Hepatocyte (in vitro differentiated cells): ENCODE measurements around the gene ZNF207. TPM values are rescaled to one million over a fixed set of nuclear protein-coding genes. Genes with fewer than 3 reads are reported as not detected.
A peak's percentile ranks its signal among the peaks of the same experiment; 100 is the strongest.

Experiments used
- DNase-seq: peaks from one replicate; pipeline ENCODE4 v3.0.0-alpha.2; 2016; ENCODE audit warnings: low spot score
- H2AFZ ChIP-seq: fragments of 200-600 bp; sonication (generic); 2 replicates; pipeline ENCODE4 v1.6.0; 2016; ENCODE audit warnings: antibody characterized with exemption, mild to moderate bottlenecking
- H3K27ac ChIP-seq: fragments of 200-600 bp; sonication (generic); 2 replicates; pipeline ENCODE4 v1.5.1; 2016; ENCODE audit warnings: mild to moderate bottlenecking
- H3K27me3 ChIP-seq: fragments of 200-600 bp; sonication (generic); 2 replicates; pipeline ENCODE4 v1.6.1; 2016
- H3K36me3 ChIP-seq: fragments of 200-600 bp; sonication (generic); replicated peaks from 2 replicates; pipeline ENCODE4 v1.5.1; 2016; ENCODE audit warnings: low read depth; ENCODE audit not compliant: insufficient read depth
- H3K4me1 ChIP-seq: fragments of 200-600 bp; sonication (generic); 2 replicates; pipeline ENCODE4 v1.5.1; 2016; ENCODE audit warnings: mild to moderate bottlenecking, moderate library complexity; ENCODE audit not compliant: insufficient read depth
- H3K4me2 ChIP-seq: fragments of 200-600 bp; sonication (generic); 2 replicates; pipeline ENCODE4 v1.6.0; 2016
- H3K4me3 ChIP-seq: fragments of 200-600 bp; sonication (generic); 2 replicates; pipeline ENCODE4 v1.5.1; 2016; ENCODE audit warnings: mild to moderate bottlenecking
- H3K79me2 ChIP-seq: fragments of 200-600 bp; sonication (generic); 2 replicates; pipeline ENCODE4 v1.6.0; 2017; ENCODE audit warnings: mild to moderate bottlenecking
- H3K9me2 ChIP-seq: fragments of 200-600 bp; sonication (generic); replicated peaks from 2 replicates; pipeline ENCODE4 v1.6.0; 2017; ENCODE audit warnings: mild to moderate bottlenecking; ENCODE audit not compliant: insufficient read depth
- H3K9me3 ChIP-seq: fragments of 200-600 bp; sonication (generic); 2 replicates; pipeline ENCODE4 v1.5.1; 2016; ENCODE audit warnings: low read depth, mild to moderate bottlenecking
- H4K20me1 ChIP-seq: fragments of 200-600 bp; sonication (generic); 2 replicates; pipeline ENCODE4 v1.6.0; 2016; ENCODE audit warnings: mild to moderate bottlenecking; ENCODE audit not compliant: insufficient read depth, poor library complexity, severe bottlenecking
- CTCF ChIP-seq: fragments of 200-600 bp; sonication (generic); IDR thresholded peaks from 2 replicates; pipeline ENCODE4 v1.5.1; 2016; ENCODE audit warnings: antibody characterized with exemption, mild to moderate bottlenecking; ENCODE audit not compliant: poor library complexity
- EZH2 ChIP-seq: fragments of 200-600 bp; sonication (generic); IDR thresholded peaks from 2 replicates; pipeline ENCODE4 v1.6.1; 2016; ENCODE audit warnings: antibody characterized with exemption, mild to moderate bottlenecking, borderline replicate concordance
- EZH2phosphoT487 ChIP-seq: fragments of 200-600 bp; sonication (generic); IDR thresholded peaks from one replicate; pipeline ENCODE4 v1.6.1; 2018; ENCODE audit warnings: antibody characterized with exemption, mild to moderate bottlenecking, low read depth, moderate library complexity; ENCODE audit not compliant: unreplicated experiment, severe bottlenecking
- WGBS: methylation state at CpG from one replicate; pipeline ENCODE4 v1.1.6; 2016; ENCODE audit warnings: low lambda C conversion rate; ENCODE audit errors: missing lambda C conversion rate; 5-methylcytosine and 5-hydroxymethylcytosine counted together
- polyA plus RNA-seq: library from polyadenylated mRNA; unstranded; fragments of >200 nt; fragmentation: Nextera tagmentation; extraction: Ambion mirVana; gene quantifications from 2 replicates; pipeline ENCODE4 v1.2.1, GENCODE V29; 2016
- total RNA-seq: library from RNA; depleted of rRNA; stranded (reverse); fragments of >200 nt; gene quantifications from 2 replicates; pipeline ENCODE4 v1.2.3, GENCODE V29; 2014

Gene ZNF207
- total and polyA plus RNA-seq, 2 experiments from 2014 or later = 137 to 138 TPM

- Histone ChIP-seq H2AFZ (no peak overlapping the region), H3K27ac (no peak overlapping the region), H3K9me2 (no peaks in the 10 kb centered on the region), H3K79me2 (peaks cover 21% of the 10 kb centered on the region), H3K4me1 (peaks cover 9% of the 10 kb centered on the region), H3K4me2 (no peak overlapping the region), H3K9me3 (no peaks in the 10 kb centered on the region), H4K20me1 (peaks cover 4% of the 10 kb centered on the region), H3K36me3 (no peaks in the 10 kb centered on the region), H3K27me3 (no peaks in the 10 kb centered on the region), H3K4me3 (no peak overlapping the region)
- TF ChIP-seq EZH2 (no peak), CTCF (no peak), EZH2phosphoT487 (no peak)
- no peak for DNase-seq
- WGBS = 85% methylated on average over 11 of the region's 11 CpGs
Measured at GRCh38 chr17:32345951-32346600, 3.9 kb upstream of the ZNF207 start.

GRCh38 chr17:32348483-32348800, 1.5 kb upstream of the ZNF207 start:
- no peak for DNase-seq
- no peak overlapping the region for H3K27ac ChIP-seq

DNA sequence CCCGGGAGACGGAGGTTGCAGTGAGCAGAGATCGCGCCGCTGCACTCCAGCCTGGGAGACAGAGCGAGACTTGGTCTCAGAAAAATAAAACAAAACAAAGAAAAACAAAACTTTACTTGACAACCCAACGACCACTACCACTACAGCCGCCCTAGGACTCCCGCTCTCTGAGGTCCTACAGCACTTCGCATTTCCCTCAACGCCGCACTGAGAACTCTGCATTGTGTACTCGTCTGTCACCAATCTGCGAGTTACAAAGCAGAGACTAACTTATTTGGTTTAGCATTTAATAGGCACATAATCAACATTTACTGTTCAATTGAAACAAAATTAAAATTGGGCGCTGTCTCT, 479 bp upstream of the ZNF207 start:
- no peaks in the 10 kb centered on the region for H3K9me3 ChIP-seq
- TF ChIP-seq EZH2phosphoT487 (no peak), EZH2 (no peak), CTCF (no peak)
- WGBS = 29% methylated on average over 15 of the region's 15 CpGs
- H3K79me2 ChIP-seq = peaks cover 52% of the 10 kb centered on the region
- peak overlapping the region; percentile 90 for H2AFZ ChIP-seq
- peak overlapping the region; percentile 77 for H3K4me2 ChIP-seq
- no peaks in the 10 kb centered on the region for H3K27me3 ChIP-seq
- peaks cover 37% of the 10 kb centered on the region for H4K20me1 ChIP-seq
- no peaks in the 10 kb centered on the region for H3K9me2 ChIP-seq
- peaks cover 17% of the 10 kb centered on the region for H3K4me1 ChIP-seq
- H3K27ac ChIP-seq = peak overlapping the region; percentile 99
- DNase-seq = peak; percentile 33
- H3K36me3 ChIP-seq = peaks cover 5% of the 10 kb centered on the region
- peak overlapping the region; percentile 69 for H3K4me3 ChIP-seq

More at GRCh38 chr17:32348483-32348800, 1.5 kb upstream of the ZNF207 start:
- no peak overlapping the region for H2AFZ ChIP-seq
- no peaks in the 10 kb centered on the region for H3K9me3 ChIP-seq
- H3K4me3 ChIP-seq = no peak overlapping the region
- peak overlapping the region; percentile 34 for H3K4me2 ChIP-seq
- WGBS = 88% methylated on average over 2 of the region's 2 CpGs
- TF ChIP-seq EZH2phosphoT487 (no peak), CTCF (no peak), EZH2 (no peak)
- H4K20me1 ChIP-seq = peaks cover 27% of the 10 kb centered on the region
- H3K27me3 ChIP-seq = no peaks in the 10 kb centered on the region
- H3K9me2 ChIP-seq = no peaks in the 10 kb centered on the region
- H3K4me1 ChIP-seq = peaks cover 16% of the 10 kb centered on the region
- H3K79me2 ChIP-seq = peaks cover 41% of the 10 kb centered on the region
- H3K36me3 ChIP-seq = peaks cover 5% of the 10 kb centered on the region
